Kidney (tissue), 14 donors: Measurements from ENCODE around the gene TRAPPC5. TPM values are rescaled to one million over a fixed set of nuclear protein-coding genes. Genes with fewer than 3 reads are reported as not detected.

Experiments
- DNase-seq, 5 donors: peaks; one replicate each; pipeline ENCODE4 v3.0.0-alpha.2; 2013 to 2020
- FAIRE-seq: peaks from 2 replicates; lab custom pipeline; 2012; peaks lifted over from hg19 to GRCh38; lab: Jason Lieb, UNC
- H3K27ac ChIP-seq, 2 donors: one replicate each; pipeline ENCODE4 v1.7.0; 2013; ENCODE audit warnings: low read depth in 2 of 2, low read length in 2 of 2, inconsistent platforms in 1 of 2
- H3K27me3 ChIP-seq: one replicate; pipeline ENCODE4 v1.7.1; 2013; ENCODE audit warnings: low read length, inconsistent platforms; ENCODE audit not compliant: control insufficient read depth, insufficient read depth
- H3K36me3 ChIP-seq, 3 donors: one replicate each; pipeline versions ENCODE4 v1.7.0 to v1.7.1; 2013; ENCODE audit warnings: low read length in 3 of 3, control low read depth in 1 of 3, inconsistent platforms in 1 of 3; ENCODE audit not compliant: insufficient read depth in 3 of 3, control insufficient read depth in 2 of 3
- H3K4me1 ChIP-seq, 3 donors: one replicate each; pipeline versions ENCODE4 v1.7.0 to v1.7.1; 2013; ENCODE audit warnings: low read length in 3 of 3, inconsistent platforms in 1 of 3, low read depth in 1 of 3; ENCODE audit not compliant: control insufficient read depth in 2 of 3, insufficient read depth in 2 of 3
- H3K4me3 ChIP-seq, 3 donors: one replicate each; pipeline versions ENCODE4 v1.7.0 to v1.8.1; 2013; ENCODE audit warnings: low read length in 3 of 3, control low read depth in 1 of 3, inconsistent platforms in 1 of 3
- H3K9ac ChIP-seq, 3 donors: one replicate each; pipeline versions ENCODE4 v1.7.0 to v1.7.1; 2013; ENCODE audit warnings: low read length in 3 of 3, control low read depth in 1 of 3, inconsistent platforms in 1 of 3
- H3K9me3 ChIP-seq, 3 donors: one replicate each; pipeline versions ENCODE4 v1.7.0 to v1.7.1; 2013; ENCODE audit warnings: low read length in 3 of 3, control low read depth in 1 of 3, inconsistent platforms in 1 of 3; ENCODE audit not compliant: control insufficient read depth in 2 of 3, insufficient read depth in 1 of 3
- CTCF ChIP-seq: IDR thresholded peaks from 3 replicates; pipeline ENCODE4 v1.5.1; 2012; ENCODE audit warnings: mild to moderate bottlenecking, moderate library complexity, borderline replicate concordance; ENCODE audit not compliant: insufficient read depth; ENCODE audit errors: extremely low read depth
- intact Hi-C: fragments of 100-400 bp; cut with DNase I; formaldehyde crosslinking; loops from one replicate; pipeline ENCODE4 v1.11.1; 2022
- polyA plus RNA-seq: library from polyadenylated mRNA; stranded (reverse); fragments of 350-450 nt; fragmentation: Illumina TruSeq; extraction: RNeasy Lipid Tissue Mini Kit (QIAGEN cat#74804); gene quantifications from one replicate; pipeline ENCODE4 v1.2.3, GENCODE V29; 2014; ENCODE audit warnings: low read depth, low replicate concordance; ENCODE audit not compliant: insufficient read depth
- total RNA-seq: library from RNA; stranded (reverse); fragmentation: NEBNext Ultra II Directional; extraction: Animal tissue kit (Norgen Biotek cat#: 25700); gene quantifications from one replicate; pipeline ENCODE4 v1.2.1, GENCODE V29; 2021
- donor health status: control.
- donor health status: control.
- donor health status: control.
- donor health status: control.
- donor health status: control.
- donor health status: DM: yes; HTN: yes; CAD: no.
- donor health status: Normal renal cell carcinoma (clear cell type).

TRAPPC5 gene
- total and polyA plus RNA-seq, 2 donors from 2014 or later: 82.6 to 222 TPM

- Histone ChIP-seq H3K9me3 (no peaks in the 10 kb centered on the region), H3K4me3 (no peak overlapping the region), H3K4me1 (peaks cover 0 to under 1% (median 0%) of the 10 kb centered on the region in 3 donors), H3K36me3 (no peaks in the 10 kb centered on the region), H3K27ac (no peak overlapping the region), H3K9ac (no peak overlapping the region), H3K27me3 (no peaks in the 10 kb centered on the region)
- no peak for TF ChIP-seq CTCF
- DNase-seq (no peak), FAIRE-seq (no peak)
- intact Hi-C loops: no loop called here
Observed at GRCh38 chr19:7647156-7647555, 33.5 kb upstream of the TRAPPC5 start.

GRCh38 chr19:7648265-7649014 is 32.2 kb upstream of the TRAPPC5 start:
- Histone ChIP-seq H3K4me1 (peaks cover 0 to 3% (median 0%) of the 10 kb centered on the region in 3 donors), H3K27ac (no peak overlapping the region), H3K4me3 (no peak overlapping the region), H3K27me3 (no peaks in the 10 kb centered on the region), H3K9me3 (no peaks in the 10 kb centered on the region), H3K36me3 (no peaks in the 10 kb centered on the region), H3K9ac (no peak overlapping the region)
- intact Hi-C loops: no loop called here
- no peak for TF ChIP-seq CTCF
- FAIRE-seq (no peak), DNase-seq (no peak)

GRCh38 chr19:7650148-7650547 is 30.5 kb upstream of the TRAPPC5 start:
- no peak overlapping the region for H3K27ac ChIP-seq
- H3K4me3 ChIP-seq: no peak overlapping the region
- H3K9me3 ChIP-seq: no peaks in the 10 kb centered on the region
- no peak for TF ChIP-seq CTCF
- no peaks in the 10 kb centered on the region for H3K36me3 ChIP-seq
- intact Hi-C loops: no loop called here
- DNase-seq (no peak), FAIRE-seq (no peak)
- H3K9ac ChIP-seq: no peak overlapping the region
- H3K4me1 ChIP-seq: peaks cover 0 to 3% (median 0%) of the 10 kb centered on the region in 3 donors
- H3K27me3 ChIP-seq: no peaks in the 10 kb centered on the region
